Left lung (tissue), 14 donors: ENCODE results near the gene REG3A. TPM values are rescaled to one million over a fixed set of nuclear protein-coding genes. Genes with fewer than 3 reads are reported as not detected.

Experiments used
- ATAC-seq: fragments of 200-7000 bp; cut with Tn5 transposase; one replicate; pipeline ENCODE4 v1.9.1; 2020; ENCODE audit warnings: moderate library complexity
- DNase-seq, 4 donors: peaks; one replicate each; pipeline ENCODE4 v3.0.0-alpha.2; 2013 to 2020
- H3K27ac ChIP-seq, 2 donors: fragments of 200-600 bp; sonication (generic) in 1 of 2; one replicate each; pipeline versions ENCODE4 v1.5.0 to v1.8.0; 2020 to 2021
- H3K27me3 ChIP-seq, 2 donors: fragments of 200-600 bp; sonication (generic) in 1 of 2; one replicate each; pipeline versions ENCODE4 v1.5.0 to v1.8.0; 2020 to 2021
- H3K36me3 ChIP-seq, 2 donors: fragments of 200-600 bp; sonication (generic) in 1 of 2; one replicate each; pipeline versions ENCODE4 v1.5.0 to v1.8.0; 2020 to 2021
- H3K4me1 ChIP-seq, 2 donors: fragments of 200-600 bp; one replicate each; pipeline ENCODE4 v1.8.0; 2021
- H3K4me3 ChIP-seq, 2 donors: fragments of 200-600 bp; sonication (generic) in 1 of 2; one replicate each; pipeline versions ENCODE4 v1.5.0 to v1.8.0; 2020 to 2021; ENCODE audit warnings: mild to moderate bottlenecking in 1 of 2
- H3K9me3 ChIP-seq, 2 donors: fragments of 200-600 bp; sonication (generic) in 1 of 2; one replicate each; pipeline versions ENCODE4 v1.5.0 to v1.8.0; 2020 to 2021
- CTCF ChIP-seq, 2 donors: fragments of 200-600 bp; sonication (generic) in 1 of 2; IDR thresholded peaks; one replicate each; pipeline versions ENCODE4 v1.5.0 to v1.8.0; 2021; ENCODE audit warnings: antibody characterized with exemption in 2 of 2
- intact Hi-C, 2 donors: fragments of 100-400 bp; cut with DNase I; formaldehyde crosslinking; loops; one replicate each; pipeline versions ENCODE4 v1.11.2 to v1.14.2; 2022
- long read RNA-seq, 12 donors: library from polyadenylated mRNA in 2 of 12; unstranded in 2 of 12; transcript quantifications; one replicate each; pipeline ENCODE4 v2.0.0 and lab custom pipeline, GENCODE V29; 2019 to 2026
- polyA plus RNA-seq, 6 donors: library from polyadenylated mRNA; unstranded; fragments of 120-200 nt; gene quantifications; one replicate each; pipeline ENCODE4 v1.2.1, GENCODE V29; 2013; ENCODE audit not compliant: insufficient read length in 6 of 6
- total RNA-seq, 2 donors: library from RNA; stranded (reverse); fragmentation: NEBNext Ultra II Directional; extraction: Animal tissue kit (Norgen Biotek cat#: 25700); gene quantifications; one replicate each; pipeline ENCODE4 v1.2.1, GENCODE V29; 2021
- donor health status: DM: no; HTN: yes; CAD: no.
- donor health status: DM: no; HTN: no; CAD: no.

The REG3A gene
- total RNA-seq (not detected), polyA plus RNA-seq (not detected)
- long read RNA-seq, donor 1 = 0 reads
- long read RNA-seq, donor 2 = 0 reads
- long read RNA-seq, donor 3 = 0 reads
- long read RNA-seq, donor 4 = 0 reads
- long read RNA-seq, donor 5 = 0 reads
- long read RNA-seq, donor 6 = 0 reads
- long read RNA-seq, donor 7 = 0 reads
- long read RNA-seq, donor 8 = 0 reads
- long read RNA-seq, donor 9 = 0 reads
- long read RNA-seq, donor 10 = 0 reads
- long read RNA-seq, donor 11 = 0 reads
- long read RNA-seq, donor 12 = 0 reads

DNA sequence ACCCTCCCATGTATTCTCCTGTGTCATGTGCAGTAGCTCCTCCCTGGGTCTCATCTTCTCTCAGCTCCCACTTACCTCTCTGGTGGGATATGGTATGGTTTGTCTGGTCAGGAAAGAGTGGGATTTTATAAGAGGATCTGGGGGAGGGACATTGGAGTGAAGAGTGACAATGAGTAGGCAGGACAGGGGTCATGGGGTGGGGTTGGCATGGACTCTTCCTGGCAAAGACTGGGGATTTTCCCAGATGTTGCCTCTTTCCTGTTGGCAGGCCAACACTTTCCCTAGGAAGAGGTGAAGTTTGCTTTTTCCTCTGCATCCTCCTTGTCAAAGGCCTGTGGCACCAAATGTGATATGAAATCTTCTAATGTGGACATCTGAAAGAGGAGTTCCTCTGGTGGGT is at the start of gene REG3A:
Gene REG3A (minus strand): TSS at position 101 of the 400 bp plus-strand sequence. CDS start 348 bp downstream, outside the sequence.
- ATAC-seq (no peak), DNase-seq (no peak)
- Histone ChIP-seq H3K4me1 (no peaks in the 10 kb centered on the region), H3K4me3 (no peak within 1 kb of the TSS), H3K9me3 (peaks cover 0 to 4% of the 10 kb centered on the region in 2 donors), H3K36me3 (no peaks in the 10 kb centered on the region), H3K27me3 (no peaks in the 10 kb centered on the region), H3K27ac (no peak within 1 kb of the TSS)
- no peak for TF ChIP-seq CTCF (IDR thresholded peaks at IDR 0.05)
- intact Hi-C loops = no loop called here

DNA sequence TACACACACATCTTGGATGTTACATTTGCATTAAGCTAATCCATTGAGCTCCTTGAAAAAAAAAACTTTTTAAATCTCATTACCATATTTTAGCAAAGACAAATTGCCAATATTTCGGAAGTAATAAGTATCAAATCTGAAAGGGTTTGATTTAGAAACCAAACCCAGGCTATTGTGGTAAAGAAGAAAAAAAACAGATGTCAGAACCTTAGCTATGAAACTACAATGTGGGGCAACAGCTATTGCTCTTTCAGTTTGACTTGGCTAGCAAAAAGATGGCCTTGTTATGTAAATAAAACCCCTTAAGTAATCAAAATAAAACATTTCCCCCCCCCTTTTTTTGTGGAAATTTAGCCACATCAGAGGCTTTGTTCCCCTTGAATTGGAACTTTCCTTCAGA is 41.2 kb upstream of the REG3A start:
- Histone ChIP-seq H3K4me1 (no peaks in the 10 kb centered on the region), H3K9me3 (no peaks in the 10 kb centered on the region), H3K27me3 (no peaks in the 10 kb centered on the region), H3K27ac (no peak overlapping the region), H3K4me3 (no peak overlapping the region), H3K36me3 (no peaks in the 10 kb centered on the region)
- ATAC-seq = no peak
- TF ChIP-seq CTCF (IDR thresholded peaks at IDR 0.05) = no peak
- intact Hi-C loops = no loop called here
- no peak for DNase-seq

DNA sequence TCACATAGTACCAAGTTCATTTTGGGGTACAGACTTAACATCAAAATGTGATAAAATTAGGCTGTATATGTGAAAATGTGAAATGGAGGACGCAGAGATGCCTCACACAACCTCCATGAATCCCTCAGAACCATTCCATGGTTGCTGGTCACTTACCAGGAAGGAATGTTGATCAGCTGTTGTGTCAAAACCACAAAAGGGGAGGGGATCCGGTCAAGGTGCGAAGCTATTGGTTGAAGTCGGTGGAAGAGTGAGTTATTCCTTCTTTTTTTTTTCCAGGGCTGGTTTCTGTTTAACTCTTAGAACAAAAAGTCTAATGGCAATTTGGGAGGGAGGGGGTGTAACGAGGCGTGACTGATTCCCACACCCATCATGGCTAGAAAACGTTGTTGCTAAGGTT is 32.3 kb upstream of the REG3A start:
- no peaks in the 10 kb centered on the region for H3K27me3 ChIP-seq
- intact Hi-C loops = no loop called here
- no peaks in the 10 kb centered on the region for H3K36me3 ChIP-seq
- H3K27ac ChIP-seq = no peak overlapping the region
- ATAC-seq (no peak), DNase-seq (no peak)
- TF ChIP-seq CTCF (IDR thresholded peaks at IDR 0.05) = no peak
- H3K4me1 ChIP-seq = no peaks in the 10 kb centered on the region
- H3K4me3 ChIP-seq = no peak overlapping the region
- H3K9me3 ChIP-seq = no peaks in the 10 kb centered on the region

GRCh38 chr2:79191081-79191480 is 31.5 kb upstream of the REG3A start:
- Histone ChIP-seq H3K27me3 (no peaks in the 10 kb centered on the region), H3K36me3 (no peaks in the 10 kb centered on the region), H3K27ac (no peak overlapping the region), H3K9me3 (no peaks in the 10 kb centered on the region), H3K4me3 (no peak overlapping the region), H3K4me1 (no peaks in the 10 kb centered on the region)
- no peak for DNase-seq
- no peak for ATAC-seq
- TF ChIP-seq CTCF (IDR thresholded peaks at IDR 0.05) = no peak
- intact Hi-C loops = no loop called here

DNA sequence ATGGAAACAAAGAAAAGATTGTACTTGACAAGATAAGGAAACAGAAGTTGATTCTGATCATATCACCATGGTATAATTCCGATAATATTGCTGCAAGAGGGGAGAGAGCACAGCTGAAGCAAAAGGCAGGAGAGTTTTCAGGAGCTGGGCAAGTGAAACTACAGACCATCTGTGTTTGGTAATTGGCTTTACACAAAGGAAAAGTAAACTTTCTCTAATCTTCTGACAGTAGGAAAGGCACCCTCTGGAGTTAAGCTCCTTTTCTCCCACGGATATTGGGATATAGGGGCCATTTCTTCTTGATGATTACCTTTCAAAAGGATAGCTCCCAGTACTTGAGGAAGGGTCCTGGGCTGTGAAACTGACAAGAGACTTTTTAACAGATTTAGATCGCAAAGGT is 29.9 kb upstream of the REG3A start:
- Histone ChIP-seq H3K27ac (no peak overlapping the region), H3K4me3 (no peak overlapping the region), H3K9me3 (no peaks in the 10 kb centered on the region), H3K36me3 (no peaks in the 10 kb centered on the region), H3K4me1 (no peaks in the 10 kb centered on the region), H3K27me3 (no peaks in the 10 kb centered on the region)
- DNase-seq (no peak), ATAC-seq (no peak)
- TF ChIP-seq CTCF (IDR thresholded peaks at IDR 0.05) = no peak
- intact Hi-C loops = no loop called here
